Neural cell (in vitro differentiated cells): ENCODE data around the gene SS18L1. TPM values are rescaled to one million over a fixed set of nuclear protein-coding genes. Genes with fewer than 3 reads are reported as not detected.

Experiments used
- H2AFZ ChIP-seq: fragments of 200-600, 300-800 bp; sonication (generic), shearing (Covaris generic); 2 replicates; pipeline ENCODE4 v1.6.0; 2014; ENCODE audit warnings: low read depth, mild to moderate bottlenecking, antibody characterized with exemption, low read length, moderate library complexity
- H3F3A ChIP-seq: fragments of 200-600 bp; shearing (Covaris generic); 2 replicates; pipeline ENCODE4 v1.6.1; 2016; ENCODE audit warnings: mild to moderate bottlenecking, moderate library complexity, mixed read lengths, antibody characterized with exemption, low read length; ENCODE audit not compliant: insufficient read depth, poor library complexity, severe bottlenecking
- H3K27ac ChIP-seq: fragments of 200-600, 300-800 bp; sonication (generic), shearing (Covaris generic); 2 replicates; pipeline ENCODE4 v1.5.1; 2014; ENCODE audit warnings: mild to moderate bottlenecking, low read length, moderate library complexity
- H3K27me3 ChIP-seq: fragments of 300-800, 200-600 bp; sonication (generic), shearing (Covaris generic); 2 replicates; pipeline ENCODE4 v1.6.0; 2014; ENCODE audit warnings: mild to moderate bottlenecking, low read depth, low read length, moderate library complexity; ENCODE audit not compliant: insufficient read depth
- H3K36me3 ChIP-seq: fragments of 300-800, 200-600 bp; sonication (generic), shearing (Covaris generic); 2 replicates; pipeline ENCODE4 v1.5.1; 2014; ENCODE audit warnings: mild to moderate bottlenecking, antibody characterized with exemption, low read length, moderate library complexity; ENCODE audit not compliant: insufficient read depth
- H3K4me2 ChIP-seq: fragments of 300-800, 200-600 bp; sonication (generic), shearing (Covaris generic); 2 replicates; pipeline ENCODE4 v1.6.0; 2014; ENCODE audit warnings: mild to moderate bottlenecking, low read length
- H3K4me3 ChIP-seq: fragments of 300-800, 200-600 bp; sonication (generic), shearing (Covaris generic); 2 replicates; pipeline ENCODE4 v1.5.1; 2014; ENCODE audit warnings: mild to moderate bottlenecking, low read length, moderate library complexity
- H3K79me2 ChIP-seq: fragments of 200-600 bp; shearing (Covaris generic); replicated peaks from 2 replicates; pipeline ENCODE4 v1.6.0; 2014; ENCODE audit warnings: mild to moderate bottlenecking, low read length, moderate library complexity; ENCODE audit not compliant: insufficient read depth
- H3K9ac ChIP-seq: fragments of 300-800, 200-600 bp; sonication (generic), shearing (Covaris generic); 2 replicates; pipeline ENCODE4 v1.6.1; 2016; ENCODE audit warnings: mild to moderate bottlenecking, low read length, mixed read lengths
- H3K9me2 ChIP-seq: fragments of 200-600 bp; shearing (Covaris generic); 2 replicates; pipeline ENCODE4 v1.6.1; 2016; ENCODE audit warnings: mild to moderate bottlenecking, low read length, mixed read lengths; ENCODE audit not compliant: insufficient read depth
- H3K9me3 ChIP-seq: fragments of 200-600, 300-800 bp; sonication (generic), shearing (Covaris generic); 2 replicates; pipeline ENCODE4 v1.6.1; 2016; ENCODE audit warnings: mild to moderate bottlenecking, mixed run types, low read length, moderate library complexity, mixed read lengths
- H4K20me1 ChIP-seq: fragments of 200-600 bp; shearing (Covaris generic); 2 replicates; pipeline ENCODE4 v1.6.1; 2016; ENCODE audit warnings: mild to moderate bottlenecking, mixed run types; ENCODE audit not compliant: insufficient read depth
- EP300 ChIP-seq: fragments of 450-650 bp; conservative IDR thresholded peaks from 2 replicates; pipeline ENCODE4 v1.6.1; 2014; ENCODE audit warnings: antibody characterized with exemption, mild to moderate bottlenecking, moderate library complexity; ENCODE audit not compliant: poor library complexity, severe bottlenecking
- EZH2 ChIP-seq: fragments of 200-600, 300-800 bp; shearing (Covaris generic), sonication (generic); IDR thresholded peaks from 2 replicates; pipeline ENCODE4 v1.6.1; 2014; ENCODE audit warnings: antibody characterized with exemption, low read length, borderline replicate concordance, mild to moderate bottlenecking; ENCODE audit not compliant: insufficient read depth, poor library complexity, severe bottlenecking
- MXI1 ChIP-seq: fragments of 450-650 bp; conservative IDR thresholded peaks from 2 replicates; pipeline ENCODE4 v1.6.1; 2014; ENCODE audit warnings: antibody characterized with exemption, mild to moderate bottlenecking; ENCODE audit not compliant: poor library complexity, severe bottlenecking
- POLR2AphosphoS5 ChIP-seq: IDR thresholded peaks from 2 replicates; pipeline ENCODE4 v1.6.1; 2012
- RAD21 ChIP-seq: fragments of 450-650 bp; conservative IDR thresholded peaks from 2 replicates; pipeline ENCODE4 v1.6.1; 2014; ENCODE audit warnings: antibody characterized with exemption, mild to moderate bottlenecking, moderate library complexity
- SMC3 ChIP-seq: fragments of 450-650 bp; conservative IDR thresholded peaks from 2 replicates; pipeline ENCODE4 v1.6.1; 2014; ENCODE audit warnings: antibody characterized with exemption, mild to moderate bottlenecking, moderate library complexity; ENCODE audit not compliant: poor library complexity
- TAF1 ChIP-seq: IDR thresholded peaks from 2 replicates; pipeline ENCODE4 v1.6.1; 2012; ENCODE audit warnings: low read depth
- polyA plus RNA-seq: library from polyadenylated mRNA; depleted of rRNA; stranded (reverse); fragments of >200 nt; gene quantifications from 2 replicates; pipeline ENCODE4 v1.2.3, GENCODE V29; 2014
- TF ChIP-seq, protein P1 (sequence below): IDR thresholded peaks from 2 replicates; pipeline ENCODE4 v1.6.1; 2012; ENCODE audit warnings: borderline replicate concordance
- TF ChIP-seq, protein P2 (sequence below): fragments of 450-650 bp; IDR thresholded peaks from 2 replicates; pipeline ENCODE4 v1.5.1; 2014; ENCODE audit warnings: antibody characterized with exemption, mild to moderate bottlenecking, moderate library complexity; ENCODE audit not compliant: poor library complexity, severe bottlenecking

SS18L1 gene
- polyA plus RNA-seq, 1 donor from 2014 or later, result 117 TPM

DNA sequence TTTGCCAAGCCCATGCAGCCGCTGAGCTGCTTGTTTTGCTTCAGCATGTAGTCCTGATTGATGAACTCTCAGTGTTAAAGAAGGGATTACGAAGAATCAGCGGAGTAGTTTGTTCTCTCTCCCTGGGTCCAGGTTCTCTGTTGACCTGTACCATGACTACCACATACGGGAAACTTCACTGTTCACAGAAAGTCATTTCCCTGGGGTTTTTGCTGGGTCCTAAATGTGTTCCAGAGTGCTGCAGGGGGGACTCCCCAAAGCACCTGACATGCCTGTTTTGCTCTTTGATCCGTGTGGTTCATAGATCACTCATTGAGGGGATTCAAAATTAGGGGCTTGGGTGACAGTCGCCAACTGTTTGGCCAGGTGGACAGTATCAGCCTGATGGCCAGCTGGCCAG, 15.8 kb upstream of the SS18L1 start:
- Histone ChIP-seq H3K9ac (no peak overlapping the region), H3K36me3 (no peaks in the 10 kb centered on the region), H3K79me2 (peaks cover 29% of the 10 kb centered on the region), H2AFZ (no peak overlapping the region), H3K4me3 (no peak overlapping the region), H3K9me2 (no peaks in the 10 kb centered on the region), H3K4me2 (no peak overlapping the region), H3K27me3 (no peaks in the 10 kb centered on the region), H4K20me1 (peaks cover 18% of the 10 kb centered on the region), H3K9me3 (no peaks in the 10 kb centered on the region), H3K27ac (no peak overlapping the region), H3F3A (peaks cover 4% of the 10 kb centered on the region)
- TF ChIP-seq, protein P1, sequence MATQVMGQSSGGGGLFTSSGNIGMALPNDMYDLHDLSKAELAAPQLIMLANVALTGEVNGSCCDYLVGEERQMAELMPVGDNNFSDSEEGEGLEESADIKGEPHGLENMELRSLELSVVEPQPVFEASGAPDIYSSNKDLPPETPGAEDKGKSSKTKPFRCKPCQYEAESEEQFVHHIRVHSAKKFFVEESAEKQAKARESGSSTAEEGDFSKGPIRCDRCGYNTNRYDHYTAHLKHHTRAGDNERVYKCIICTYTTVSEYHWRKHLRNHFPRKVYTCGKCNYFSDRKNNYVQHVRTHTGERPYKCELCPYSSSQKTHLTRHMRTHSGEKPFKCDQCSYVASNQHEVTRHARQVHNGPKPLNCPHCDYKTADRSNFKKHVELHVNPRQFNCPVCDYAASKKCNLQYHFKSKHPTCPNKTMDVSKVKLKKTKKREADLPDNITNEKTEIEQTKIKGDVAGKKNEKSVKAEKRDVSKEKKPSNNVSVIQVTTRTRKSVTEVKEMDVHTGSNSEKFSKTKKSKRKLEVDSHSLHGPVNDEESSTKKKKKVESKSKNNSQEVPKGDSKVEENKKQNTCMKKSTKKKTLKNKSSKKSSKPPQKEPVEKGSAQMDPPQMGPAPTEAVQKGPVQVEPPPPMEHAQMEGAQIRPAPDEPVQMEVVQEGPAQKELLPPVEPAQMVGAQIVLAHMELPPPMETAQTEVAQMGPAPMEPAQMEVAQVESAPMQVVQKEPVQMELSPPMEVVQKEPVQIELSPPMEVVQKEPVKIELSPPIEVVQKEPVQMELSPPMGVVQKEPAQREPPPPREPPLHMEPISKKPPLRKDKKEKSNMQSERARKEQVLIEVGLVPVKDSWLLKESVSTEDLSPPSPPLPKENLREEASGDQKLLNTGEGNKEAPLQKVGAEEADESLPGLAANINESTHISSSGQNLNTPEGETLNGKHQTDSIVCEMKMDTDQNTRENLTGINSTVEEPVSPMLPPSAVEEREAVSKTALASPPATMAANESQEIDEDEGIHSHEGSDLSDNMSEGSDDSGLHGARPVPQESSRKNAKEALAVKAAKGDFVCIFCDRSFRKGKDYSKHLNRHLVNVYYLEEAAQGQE, result no peak
- TF ChIP-seq EP300 (no peak), RAD21 (no peak), POLR2AphosphoS5 (no peak), EZH2 (no peak), SMC3 (no peak), MXI1 (no peak), TAF1 (no peak)
- TF ChIP-seq, protein P2, sequence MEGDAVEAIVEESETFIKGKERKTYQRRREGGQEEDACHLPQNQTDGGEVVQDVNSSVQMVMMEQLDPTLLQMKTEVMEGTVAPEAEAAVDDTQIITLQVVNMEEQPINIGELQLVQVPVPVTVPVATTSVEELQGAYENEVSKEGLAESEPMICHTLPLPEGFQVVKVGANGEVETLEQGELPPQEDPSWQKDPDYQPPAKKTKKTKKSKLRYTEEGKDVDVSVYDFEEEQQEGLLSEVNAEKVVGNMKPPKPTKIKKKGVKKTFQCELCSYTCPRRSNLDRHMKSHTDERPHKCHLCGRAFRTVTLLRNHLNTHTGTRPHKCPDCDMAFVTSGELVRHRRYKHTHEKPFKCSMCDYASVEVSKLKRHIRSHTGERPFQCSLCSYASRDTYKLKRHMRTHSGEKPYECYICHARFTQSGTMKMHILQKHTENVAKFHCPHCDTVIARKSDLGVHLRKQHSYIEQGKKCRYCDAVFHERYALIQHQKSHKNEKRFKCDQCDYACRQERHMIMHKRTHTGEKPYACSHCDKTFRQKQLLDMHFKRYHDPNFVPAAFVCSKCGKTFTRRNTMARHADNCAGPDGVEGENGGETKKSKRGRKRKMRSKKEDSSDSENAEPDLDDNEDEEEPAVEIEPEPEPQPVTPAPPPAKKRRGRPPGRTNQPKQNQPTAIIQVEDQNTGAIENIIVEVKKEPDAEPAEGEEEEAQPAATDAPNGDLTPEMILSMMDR, result no peak

DNA sequence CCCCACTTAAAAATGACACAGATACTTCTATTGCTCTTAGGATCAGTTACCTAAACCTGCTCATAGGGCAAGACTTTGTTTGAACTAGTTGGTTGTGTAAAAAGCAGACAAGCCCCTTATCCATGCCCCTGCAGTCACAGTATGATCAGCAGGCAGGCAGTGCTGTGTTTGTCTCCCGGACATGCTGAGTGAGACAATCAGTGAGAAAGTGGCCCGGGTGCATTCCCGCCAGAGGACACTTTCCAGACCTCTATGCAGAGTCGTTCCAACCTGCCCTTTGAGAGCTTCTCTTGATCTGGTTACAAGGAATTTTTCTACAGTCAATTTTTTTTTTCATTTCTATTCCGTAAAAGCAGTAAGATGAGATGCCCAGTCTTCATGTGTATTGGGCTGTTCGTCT, 15.1 kb upstream of the SS18L1 start:
- TF ChIP-seq EZH2 (no peak), POLR2AphosphoS5 (no peak), EP300 (no peak), MXI1 (no peak), SMC3 (no peak), TAF1 (no peak), RAD21 (no peak)
- TF ChIP-seq, protein P1, result no peak
- TF ChIP-seq, protein P2, result no peak

More for the DNA sequence above, 15.1 kb upstream of the SS18L1 start:
- Histone ChIP-seq H3K79me2 (peaks cover 24% of the 10 kb centered on the region), H4K20me1 (peaks cover 15% of the 10 kb centered on the region), H3K9me3 (no peaks in the 10 kb centered on the region), H3K4me3 (no peak overlapping the region), H2AFZ (no peak overlapping the region), H3K9ac (no peak overlapping the region), H3K36me3 (no peaks in the 10 kb centered on the region), H3K27me3 (no peaks in the 10 kb centered on the region), H3F3A (peaks cover under 1% of the 10 kb centered on the region), H3K9me2 (no peaks in the 10 kb centered on the region), H3K27ac (no peak overlapping the region), H3K4me2 (no peak overlapping the region)
